GM13976 (cell line): ENCODE results near the gene MBP.
A peak's percentile ranks its signal among the peaks of the same experiment; 100 is the strongest.

ENCODE experiments used
- DNase-seq: peaks from one replicate; pipeline ENCODE4 v3.0.0; 2012; ENCODE audit warnings: low spot score
- in situ Hi-C: fragments of 300-500 bp; cut with MboI; formaldehyde crosslinking; loops from one replicate; pipeline ENCODE4 v1.12.0; 2022; ENCODE audit warnings: low sequenced_read_pairs, mixed read lengths, inconsistent platforms; ENCODE audit not compliant: unreplicated experiment
- TF ChIP-seq, protein P1 (sequence below): IDR thresholded peaks from 2 replicates; pipeline ENCODE4 v1.5.1; 2012; ENCODE audit warnings: borderline replicate concordance, mild to moderate bottlenecking; ENCODE audit not compliant: insufficient read depth; ENCODE audit errors: extremely low read depth, missing control alignments, control extremely low read depth

Gene MBP

GRCh38 chr18:77065221-77065981 lies 67.2 kb downstream of the MBP start:
- in situ Hi-C loops: loop anchor here (10.0 kb wide), 1 partner anchor 59 kb away; no protein-coding TSS in a partner anchor
- TF ChIP-seq, protein P1, sequence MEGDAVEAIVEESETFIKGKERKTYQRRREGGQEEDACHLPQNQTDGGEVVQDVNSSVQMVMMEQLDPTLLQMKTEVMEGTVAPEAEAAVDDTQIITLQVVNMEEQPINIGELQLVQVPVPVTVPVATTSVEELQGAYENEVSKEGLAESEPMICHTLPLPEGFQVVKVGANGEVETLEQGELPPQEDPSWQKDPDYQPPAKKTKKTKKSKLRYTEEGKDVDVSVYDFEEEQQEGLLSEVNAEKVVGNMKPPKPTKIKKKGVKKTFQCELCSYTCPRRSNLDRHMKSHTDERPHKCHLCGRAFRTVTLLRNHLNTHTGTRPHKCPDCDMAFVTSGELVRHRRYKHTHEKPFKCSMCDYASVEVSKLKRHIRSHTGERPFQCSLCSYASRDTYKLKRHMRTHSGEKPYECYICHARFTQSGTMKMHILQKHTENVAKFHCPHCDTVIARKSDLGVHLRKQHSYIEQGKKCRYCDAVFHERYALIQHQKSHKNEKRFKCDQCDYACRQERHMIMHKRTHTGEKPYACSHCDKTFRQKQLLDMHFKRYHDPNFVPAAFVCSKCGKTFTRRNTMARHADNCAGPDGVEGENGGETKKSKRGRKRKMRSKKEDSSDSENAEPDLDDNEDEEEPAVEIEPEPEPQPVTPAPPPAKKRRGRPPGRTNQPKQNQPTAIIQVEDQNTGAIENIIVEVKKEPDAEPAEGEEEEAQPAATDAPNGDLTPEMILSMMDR: no peak
- no peak for DNase-seq

DNA sequence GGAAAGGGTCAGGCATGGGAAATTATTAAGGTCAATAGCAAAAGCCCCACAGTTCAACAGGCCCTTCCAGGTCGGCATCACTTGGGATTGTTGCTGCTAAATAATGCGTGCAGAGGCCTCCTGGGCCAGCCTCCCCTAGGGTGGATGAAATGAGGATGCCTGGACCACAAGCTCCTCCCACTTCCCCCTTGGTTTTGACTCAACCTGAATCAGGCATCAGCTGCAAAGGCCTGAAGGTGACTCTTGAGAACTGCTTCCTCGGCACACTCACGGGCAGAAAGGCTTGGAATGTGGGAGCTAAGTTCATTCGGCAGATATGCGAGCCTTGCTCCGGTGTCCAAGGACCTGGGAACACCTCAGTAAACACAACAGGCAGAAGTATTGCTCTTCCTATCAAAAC lies 69.3 kb downstream of the MBP start:
- in situ Hi-C loops: loop anchor here (10.0 kb wide), 1 partner anchor 62 kb away; no protein-coding TSS in a partner anchor
- TF ChIP-seq, protein P1: no peak
- DNase-seq: peak; percentile 74

DNA sequence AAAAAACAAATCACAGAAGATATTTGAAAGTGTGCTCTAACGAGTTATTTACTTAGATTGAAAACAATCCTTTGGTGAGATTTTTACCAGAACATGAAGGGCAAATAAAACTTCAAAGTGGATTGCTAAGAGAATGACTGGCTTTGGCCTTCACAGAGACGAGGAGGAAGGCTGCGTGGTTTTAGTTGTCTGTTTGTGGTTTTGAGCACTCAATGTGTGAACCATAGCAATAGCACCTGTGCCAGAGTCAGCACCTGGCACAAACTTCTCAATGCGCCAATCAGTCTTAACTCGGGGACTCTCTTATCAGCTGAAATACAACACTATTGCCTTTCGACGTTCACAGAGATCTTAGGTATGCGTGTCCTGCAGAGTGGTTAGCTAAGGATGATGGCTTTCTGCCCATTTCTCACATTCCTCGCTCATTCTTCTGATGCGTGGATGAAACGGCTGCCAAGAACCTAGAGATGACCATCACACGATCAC lies 70.0 kb downstream of the MBP start:
- in situ Hi-C loops: loop anchor here (10.0 kb wide), 1 partner anchor 62 kb away; no protein-coding TSS in a partner anchor
- TF ChIP-seq, protein P1: no peak
- no peak for DNase-seq

- DNase-seq: no peak
- in situ Hi-C loops: loop anchor here (10.0 kb wide), 1 partner anchor 63 kb away; no protein-coding TSS in a partner anchor
- TF ChIP-seq, protein P1: peak; percentile 16
Observed at GRCh38 chr18:77061946-77062517, 70.6 kb downstream of the MBP start.

- in situ Hi-C loops: loop anchor here (10.0 kb wide), 1 partner anchor 63 kb away; no protein-coding TSS in a partner anchor
- TF ChIP-seq, protein P1: no peak
- DNase-seq: no peak
Observed at GRCh38 chr18:77061281-77061945, 71.2 kb downstream of the MBP start.

GRCh38 chr18:77060151-77060550 lies 72.4 kb downstream of the MBP start:
- in situ Hi-C loops: loop anchor here (10.0 kb wide), 1 partner anchor 65 kb away; no protein-coding TSS in a partner anchor
- TF ChIP-seq, protein P1: no peak
- no peak for DNase-seq
